ENCODE data around the gene TMOD2. TPM values are rescaled to one million over a fixed set of nuclear protein-coding genes. Genes with fewer than 3 reads are reported as not detected.

The TMOD2 gene
- polyA plus RNA-seq, 1 donor (not counting 4 experiments of a cell fraction or from before 2014, with no cell fraction given): 5.2 TPM

DNA sequence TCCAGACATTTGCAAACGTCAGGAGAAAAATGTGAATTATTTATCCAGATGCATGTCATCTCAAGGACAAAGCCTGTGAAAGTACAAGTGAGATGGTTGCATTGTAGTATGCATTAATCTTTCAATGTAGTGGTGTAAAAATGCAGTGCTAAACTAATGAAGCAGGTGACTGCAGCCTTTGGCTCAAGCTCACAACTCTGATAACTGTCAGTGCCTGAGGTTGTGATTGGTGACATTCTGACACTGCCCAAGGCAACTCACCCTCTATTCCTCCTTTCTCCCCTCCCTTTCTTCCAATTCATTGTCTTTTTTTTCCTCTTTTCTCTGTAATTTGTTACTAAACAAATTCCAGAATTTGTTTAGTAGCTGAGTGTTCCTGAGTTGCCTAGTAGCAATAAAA is 58.1 kb downstream of the TMOD2 start:
- Histone ChIP-seq H3K9me1 (ENCODE audit: control insufficient read depth, extremely low read depth, insufficient read depth, low read length) (no peaks in the 10 kb centered on the region), H3K4me3 (ENCODE audit: control insufficient read depth in 2 of 3, extremely low read depth in 1 of 3, insufficient read depth in 2 of 3, low read depth in 1 of 3, low read length in 3 of 3) (no peak overlapping the region), H3K27ac (ENCODE audit: control insufficient read depth, insufficient read depth, low read length) (no peak overlapping the region), H3K79me2 (ENCODE audit: control insufficient read depth, insufficient read depth, low read length) (no peaks in the 10 kb centered on the region), H3K36me3 (ENCODE audit: control insufficient read depth in 2 of 2, extremely low read depth in 1 of 2, insufficient read depth in 2 of 2, low read length in 2 of 2) (peaks cover 0 to 2% of the 10 kb centered on the region in 2 experiments), H3K4me2 (ENCODE audit: control insufficient read depth, extremely low read depth, insufficient read depth, low read depth, low read length) (no peak overlapping the region), H3K9ac (ENCODE audit: control insufficient read depth, extremely low read depth, insufficient read depth, low read length) (no peak overlapping the region), H3K27me3 (ENCODE audit: control insufficient read depth, extremely low read depth, insufficient read depth, low read length) (no peaks in the 10 kb centered on the region), H2AFZ (ENCODE audit: control insufficient read depth, low read length) (no peak overlapping the region), H3K9me3 (ENCODE audit: control insufficient read depth, low read depth, low read length) (no peaks in the 10 kb centered on the region), H3K4me1 (ENCODE audit: control insufficient read depth, extremely low read depth, insufficient read depth, low read length) (no peaks in the 10 kb centered on the region), H4K20me1 (ENCODE audit: control insufficient read depth, extremely low read depth, insufficient read depth, low read length) (no peaks in the 10 kb centered on the region)
- dilution Hi-C loops (cut with MboI; ENCODE audit: extremely low pct_ligation_motif_present, low sequenced_read_pairs): no loop called here
- TF ChIP-seq EZH2 (IDR thresholded peaks at IDR 0.05; ENCODE audit: low read length) (no peak), CTCF (optimal IDR thresholded peaks at IDR 0.05 in 1 of 3, IDR thresholded peaks at IDR 0.05 in 1 of 3, conservative IDR thresholded peaks at IDR 0.05 in 1 of 3; ENCODE audit: extremely low read depth in 1 of 3, insufficient read depth in 2 of 3, low read length in 3 of 3) (no peak)
- no peak for FAIRE-seq
- DNase-seq (ENCODE audit: low read depth, low spot score): no peak

GRCh38 chr15:51812598-51812997 is 61.2 kb downstream of the TMOD2 start:
- H3K9me1 ChIP-seq (ENCODE audit: control insufficient read depth, extremely low read depth, insufficient read depth, low read length): no peaks in the 10 kb centered on the region
- no peaks in the 10 kb centered on the region for H3K27me3 ChIP-seq (ENCODE audit: control insufficient read depth, extremely low read depth, insufficient read depth, low read length)
- no peaks in the 10 kb centered on the region for H3K36me3 ChIP-seq (ENCODE audit: control insufficient read depth in 2 of 2, extremely low read depth in 1 of 2, insufficient read depth in 2 of 2, low read length in 2 of 2)
- no peak overlapping the region for H3K9ac ChIP-seq (ENCODE audit: control insufficient read depth, extremely low read depth, insufficient read depth, low read length)
- no peak overlapping the region for H2AFZ ChIP-seq (ENCODE audit: control insufficient read depth, low read length)
- no peaks in the 10 kb centered on the region for H3K4me1 ChIP-seq (ENCODE audit: control insufficient read depth, extremely low read depth, insufficient read depth, low read length)
- no peaks in the 10 kb centered on the region for H4K20me1 ChIP-seq (ENCODE audit: control insufficient read depth, extremely low read depth, insufficient read depth, low read length)
- no peak for TF ChIP-seq CTCF (optimal IDR thresholded peaks at IDR 0.05 in 1 of 3, IDR thresholded peaks at IDR 0.05 in 1 of 3, conservative IDR thresholded peaks at IDR 0.05 in 1 of 3; ENCODE audit: extremely low read depth in 1 of 3, insufficient read depth in 2 of 3, low read length in 3 of 3)
- no peak for TF ChIP-seq EZH2 (IDR thresholded peaks at IDR 0.05; ENCODE audit: low read length)
- dilution Hi-C loops (cut with MboI; ENCODE audit: extremely low pct_ligation_motif_present, low sequenced_read_pairs): no loop called here
- no peak overlapping the region for H3K4me3 ChIP-seq (ENCODE audit: control insufficient read depth in 2 of 3, extremely low read depth in 1 of 3, insufficient read depth in 2 of 3, low read depth in 1 of 3, low read length in 3 of 3)
- H3K27ac ChIP-seq (ENCODE audit: control insufficient read depth, insufficient read depth, low read length): no peak overlapping the region
- no peak overlapping the region for H3K4me2 ChIP-seq (ENCODE audit: control insufficient read depth, extremely low read depth, insufficient read depth, low read depth, low read length)
- DNase-seq (ENCODE audit: low read depth, low spot score): no peak
- no peaks in the 10 kb centered on the region for H3K79me2 ChIP-seq (ENCODE audit: control insufficient read depth, insufficient read depth, low read length)
- FAIRE-seq: no peak
- no peaks in the 10 kb centered on the region for H3K9me3 ChIP-seq (ENCODE audit: control insufficient read depth, low read depth, low read length)
